CD4-positive, alpha-beta T cell treated with Interleukin-17A for 4 hours (primary cell): Measurements from ENCODE around the gene NDUFB10.
"Not testable (repeated sequence)": the region's sequence is repeated elsewhere in the genome, so short reads cannot be mapped to it uniquely, and the experiment has no call there.

ENCODE experiments used
- DNase-seq: peaks from one replicate; pipeline ENCODE4 v3.0.0-alpha.2; 2020; ENCODE audit warnings: mixed read lengths

NDUFB10 gene

DNA sequence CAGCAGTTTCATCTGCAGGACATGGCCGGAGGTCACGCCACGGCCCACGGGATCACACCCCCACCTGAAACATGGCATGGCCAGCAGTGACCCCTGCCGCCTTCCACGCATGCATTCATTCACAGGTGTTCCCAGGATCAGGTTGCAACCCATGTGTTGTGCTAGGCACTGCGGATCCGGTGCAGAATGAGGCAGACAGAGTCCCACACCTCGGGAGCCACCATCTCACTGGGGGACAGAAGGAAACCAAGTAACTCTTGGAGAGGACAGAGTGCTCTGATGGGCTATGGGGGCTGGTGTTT is 12.0 kb upstream of the NDUFB10 start:
- no peak for DNase-seq

GRCh38 chr16:1949507-1949906 is 9.8 kb upstream of the NDUFB10 start:
- no peak for DNase-seq

GRCh38 chr16:1950047-1950446 is 9.3 kb upstream of the NDUFB10 start:
- no peak for DNase-seq

- no peak for DNase-seq
These were observed 8.8 kb upstream of the NDUFB10 start for GRCh38 chr16:1950559-1950958.

DNA sequence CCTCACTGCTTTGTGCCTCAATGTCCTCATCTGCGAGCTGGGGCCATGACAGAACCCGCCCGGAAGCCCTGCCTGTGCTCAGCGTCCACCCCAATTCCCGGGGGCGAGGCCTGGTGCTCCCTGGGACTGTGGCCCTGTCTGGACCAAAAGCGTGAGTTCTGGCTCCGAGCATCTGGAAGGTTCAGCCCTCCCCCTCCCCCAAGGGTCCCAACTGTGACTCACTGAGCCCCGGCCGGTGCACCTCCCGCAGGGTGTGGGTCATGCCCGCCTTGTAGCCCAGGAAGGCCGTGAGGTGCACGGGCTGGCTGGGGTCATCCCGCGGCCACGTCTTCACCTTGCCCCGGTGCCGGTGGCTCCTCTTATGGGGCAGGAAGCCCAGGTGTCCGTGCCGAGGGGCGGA is 5.6 kb upstream of the NDUFB10 start:
- DNase-seq, result no peak

DNA sequence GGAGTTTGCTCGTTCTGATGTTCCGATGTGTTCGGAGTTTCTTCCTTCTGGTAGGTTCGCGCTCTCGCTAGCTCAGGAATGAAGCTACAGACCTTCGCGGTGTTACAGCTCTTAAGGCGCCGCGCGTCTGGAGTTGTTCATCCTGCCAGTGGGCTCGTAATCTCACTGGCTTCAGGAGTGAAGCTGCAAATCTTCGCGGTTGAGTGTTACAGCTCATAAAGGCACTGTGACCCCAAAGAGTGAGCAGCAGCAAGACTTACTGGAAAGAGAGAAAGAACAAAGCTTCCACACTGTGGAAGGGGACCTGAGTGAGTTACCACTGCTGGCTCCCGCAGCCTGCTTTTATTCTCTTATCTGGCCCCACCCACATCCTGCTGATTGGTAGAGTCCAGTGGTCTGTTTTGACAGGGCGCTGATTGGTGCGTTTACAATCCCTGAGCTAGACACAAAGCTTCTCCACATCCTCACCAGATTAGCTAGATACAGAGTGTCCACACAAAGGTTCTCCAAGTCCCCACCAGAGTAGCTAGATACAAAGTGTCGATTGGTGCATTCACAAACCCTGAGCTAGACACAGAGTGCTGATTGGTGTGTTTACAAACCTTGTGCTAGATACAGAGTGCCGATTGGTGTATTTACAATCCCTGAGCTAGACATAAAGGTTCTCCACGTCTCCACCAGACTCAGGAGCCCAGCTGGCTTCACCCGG is 1.8 kb upstream of the NDUFB10 start:
- DNase-seq, result not testable (repeated sequence)

- not testable (repeated sequence) for DNase-seq
These were observed 1.2 kb upstream of the NDUFB10 start for GRCh38 chr16:1958143-1958491.

GRCh38 chr16:1958715-1959268 is 546 bp upstream of the NDUFB10 start:
- DNase-seq, result no peak

- DNase-seq, result no peak
These were observed 1.6 kb downstream of the NDUFB10 start for GRCh38 chr16:1960665-1961630.

DNA sequence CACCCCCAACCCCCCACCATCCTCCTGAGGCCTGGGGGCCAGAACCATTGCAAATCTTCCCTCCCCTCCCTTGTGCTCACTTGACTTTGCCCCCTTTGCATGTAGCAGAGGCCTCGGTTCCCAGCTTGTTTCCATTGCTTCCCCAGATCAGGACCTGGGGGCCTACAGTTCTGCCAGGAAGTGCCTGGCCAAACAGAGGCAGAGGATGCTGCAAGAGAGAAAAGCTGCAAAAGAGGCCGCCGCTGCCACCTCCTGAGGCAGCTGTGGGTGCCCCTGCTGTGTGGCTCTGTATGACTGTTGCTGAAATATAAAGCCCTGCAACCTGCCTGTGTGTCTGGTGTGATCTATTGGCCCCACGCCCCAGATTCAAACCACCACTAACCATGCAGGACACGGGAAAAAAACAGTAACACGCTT is 2.3 kb downstream of the NDUFB10 start:
- no peak for DNase-seq

- DNase-seq, result not testable (repeated sequence)
These were observed 3.1 kb downstream of the NDUFB10 start for GRCh38 chr16:1962161-1963153.

DNA sequence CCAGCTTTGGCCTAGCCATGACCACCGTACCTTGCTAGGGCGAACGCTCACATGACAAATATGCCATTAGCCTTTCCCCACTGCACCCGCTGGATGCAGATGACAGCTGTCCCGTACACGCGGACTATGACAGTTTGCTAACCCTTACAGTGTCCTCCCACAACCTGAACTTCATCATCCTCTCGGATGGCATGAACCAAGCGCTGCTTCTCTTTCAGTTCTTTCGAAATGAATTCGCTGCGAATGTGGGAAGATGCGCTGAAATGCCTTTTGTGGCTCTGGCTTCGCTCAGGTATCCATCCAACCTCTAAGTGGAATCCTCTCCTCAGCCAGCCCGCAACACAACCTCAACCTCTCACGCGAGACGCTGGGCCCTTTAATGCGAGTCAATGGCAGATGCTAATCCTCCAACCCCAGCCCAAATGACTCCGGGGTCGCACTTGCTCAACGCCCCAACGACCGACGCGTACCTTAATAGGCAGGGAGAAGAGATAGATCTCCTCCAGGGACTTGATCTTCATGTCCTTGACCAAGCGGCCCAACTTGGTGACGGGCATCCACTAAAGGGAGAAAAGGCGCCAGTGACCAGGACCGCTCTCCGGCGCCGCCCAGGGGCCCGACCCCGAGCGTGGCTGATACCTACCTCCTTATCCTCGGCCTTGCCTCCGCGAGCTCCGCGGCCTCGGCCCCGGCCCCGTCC is 4.6 kb downstream of the NDUFB10 start:
- DNase-seq, result no peak

- peak; percentile 97 for DNase-seq
These were observed 5.4 kb downstream of the NDUFB10 start, which contains the start of gene RPS2 for GRCh38 chr16:1964506-1965395. Gene RPS2 (minus strand): TSS chr16:1964826. CDS start chr16:1964625, 201 bp downstream.

- DNase-seq, result no peak
These were observed 6.2 kb downstream of the NDUFB10 start for GRCh38 chr16:1965396-1966001.

DNA sequence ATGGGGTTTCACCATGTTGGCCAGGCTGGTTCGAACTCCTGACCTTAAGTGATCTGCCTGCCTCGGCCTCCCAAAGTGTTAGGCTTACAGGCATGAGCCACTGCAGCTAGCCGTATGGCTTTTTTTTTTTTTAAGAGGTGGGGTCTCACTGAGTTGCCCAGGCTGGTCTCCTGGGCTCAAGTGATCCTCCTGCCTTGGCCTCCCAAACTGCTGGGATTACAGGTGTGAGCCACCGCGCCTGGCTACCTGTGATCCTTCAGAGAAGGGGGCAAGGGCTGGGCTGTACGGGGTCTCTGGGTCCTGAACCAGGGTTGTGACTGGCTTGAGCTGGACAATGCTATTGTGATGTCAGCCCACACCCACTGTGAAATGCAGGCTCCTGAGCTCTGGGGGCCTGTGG is 7.1 kb downstream of the NDUFB10 start, which contains the start of gene RNF151:
TSS of gene RNF151 (plus strand) at position 397 of the 400 bp plus-strand sequence. CDS start 26 bp downstream, outside the sequence.
- no peak for DNase-seq

DNA sequence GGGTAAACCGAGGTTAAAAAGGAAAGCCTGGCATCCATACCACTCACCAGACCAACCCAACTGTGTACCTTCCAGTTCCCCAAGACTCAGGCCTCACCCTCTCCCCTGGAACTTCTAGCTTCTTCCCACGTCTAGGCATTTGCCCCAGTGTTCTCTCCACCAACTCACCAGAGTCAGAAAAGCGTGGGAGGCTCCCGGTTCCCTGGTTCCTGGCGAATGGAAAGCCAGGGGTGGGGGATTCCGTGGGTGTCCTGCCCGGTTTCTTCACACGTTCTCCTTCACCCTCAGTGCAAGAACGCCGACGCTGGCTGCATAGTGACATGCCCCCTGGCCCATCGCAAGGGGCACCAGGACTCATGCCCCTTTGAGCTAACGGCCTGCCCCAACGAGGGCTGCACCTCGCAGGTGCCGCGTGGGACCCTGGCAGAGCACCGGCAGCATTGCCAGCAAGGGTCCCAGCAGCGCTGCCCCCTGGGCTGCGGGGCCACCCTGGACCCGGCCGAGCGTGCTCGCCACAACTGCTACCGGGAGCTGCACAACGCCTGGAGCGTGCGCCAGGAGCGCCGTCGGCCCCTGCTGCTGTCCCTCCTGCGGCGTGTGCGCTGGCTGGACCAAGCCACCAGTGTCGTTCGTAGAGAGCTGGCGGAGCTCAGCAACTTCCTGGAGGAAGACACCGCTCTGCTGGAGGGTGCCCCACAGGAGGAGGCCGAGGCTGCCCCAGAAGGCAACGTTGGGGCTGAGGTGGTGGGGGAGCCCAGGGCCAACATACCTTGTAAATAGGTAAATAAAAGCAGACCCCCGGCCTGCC is 9.0 kb downstream of the NDUFB10 start:
- DNase-seq, result no peak

GRCh38 chr16:1971796-1972489 is 12.6 kb downstream of the NDUFB10 start, which contains the start of gene TBL3:
Gene TBL3 (plus strand): TSS chr16:1972053. CDS start chr16:1972165, 112 bp downstream.
- peak; percentile 95 for DNase-seq

- DNase-seq, result no peak
These were observed 13.1 kb downstream of the NDUFB10 start for GRCh38 chr16:1972490-1972877.
